Activated naive CD4-positive, alpha-beta T cell treated with Interleukin-2 at 50 U/mL for 16 hours (primary cell): Measurements from ENCODE around the gene SLC38A7.
"Not testable (repeated sequence)": the region's sequence is repeated elsewhere in the genome, so short reads cannot be mapped to it uniquely, and the experiment has no call there.

ENCODE experiments used
- DNase-seq: peaks from one replicate; pipeline ENCODE4 v3.0.0-alpha.2; 2020

SLC38A7 gene

DNA sequence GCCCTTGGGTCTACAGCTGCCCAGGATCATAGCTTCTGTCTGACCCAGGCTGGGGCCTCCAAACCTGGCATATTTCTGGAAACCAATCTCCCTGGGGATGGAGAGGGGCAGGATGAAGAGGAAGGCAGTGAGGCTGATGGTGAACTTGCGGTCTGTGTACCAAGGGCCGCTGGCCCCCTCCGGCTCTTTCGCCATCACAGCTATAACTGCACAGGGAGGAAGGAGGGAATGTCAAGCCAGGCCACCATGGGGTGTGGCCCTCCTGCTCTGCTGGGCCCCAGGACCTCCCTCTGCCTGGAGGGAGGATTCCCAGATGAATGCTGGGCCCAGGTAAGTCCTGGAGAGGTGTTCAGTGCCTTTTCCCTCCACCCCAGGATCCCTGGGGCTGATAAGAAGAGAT lies 6.3 kb downstream of the SLC38A7 start:
- no peak for DNase-seq

DNA sequence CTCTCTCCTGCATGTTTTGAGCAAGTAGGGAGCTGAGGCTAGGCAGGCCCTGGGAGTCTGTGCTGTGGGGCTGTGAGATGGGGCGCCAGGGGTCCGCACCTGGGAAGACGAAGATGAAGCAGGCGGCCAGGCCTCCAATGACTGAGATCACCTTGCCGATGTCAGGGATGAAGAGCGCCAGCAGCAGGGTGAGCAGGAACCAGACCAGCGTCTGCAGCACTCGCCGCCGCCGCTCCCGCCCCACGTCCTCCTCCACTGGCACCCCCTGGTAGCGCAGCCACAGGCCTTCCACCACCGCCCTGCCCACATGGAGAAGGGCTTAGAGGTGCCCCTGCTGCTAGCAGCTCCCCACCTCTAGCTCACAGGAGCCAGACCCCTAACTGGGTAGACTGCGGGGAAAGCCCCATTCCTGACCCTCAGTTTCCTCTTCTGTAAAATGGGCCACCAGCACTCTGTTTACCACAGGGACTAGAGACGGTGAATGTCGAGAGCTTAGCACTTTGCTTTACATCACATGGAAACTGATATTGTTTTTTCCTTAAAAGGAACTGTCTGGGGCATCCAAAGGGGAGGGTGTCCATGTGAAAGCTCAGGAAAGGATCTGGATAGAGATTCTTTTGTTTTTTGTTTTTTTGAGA lies 13.5 kb downstream of the SLC38A7 start:
- no peak for DNase-seq

DNA sequence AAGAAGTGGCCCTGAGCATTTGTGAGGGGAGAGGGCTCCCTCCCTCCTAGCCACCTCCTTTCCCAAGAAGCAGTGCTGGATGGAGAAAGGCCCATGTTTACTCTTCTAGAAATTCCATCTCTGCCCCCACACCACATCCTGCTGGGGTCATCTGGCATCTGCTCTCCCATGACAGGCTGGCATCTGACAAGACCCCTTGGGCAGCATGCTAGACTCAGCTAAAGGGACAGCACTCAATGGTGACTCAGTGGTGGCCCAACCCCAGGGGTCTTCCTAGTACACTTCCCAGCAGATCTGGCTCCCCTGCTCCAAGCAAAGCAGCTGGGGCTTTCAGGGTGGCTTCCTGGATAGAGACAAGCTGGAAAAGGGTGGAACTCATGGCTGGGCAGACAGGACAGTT lies 14.4 kb downstream of the SLC38A7 start:
- DNase-seq, result no peak

DNA sequence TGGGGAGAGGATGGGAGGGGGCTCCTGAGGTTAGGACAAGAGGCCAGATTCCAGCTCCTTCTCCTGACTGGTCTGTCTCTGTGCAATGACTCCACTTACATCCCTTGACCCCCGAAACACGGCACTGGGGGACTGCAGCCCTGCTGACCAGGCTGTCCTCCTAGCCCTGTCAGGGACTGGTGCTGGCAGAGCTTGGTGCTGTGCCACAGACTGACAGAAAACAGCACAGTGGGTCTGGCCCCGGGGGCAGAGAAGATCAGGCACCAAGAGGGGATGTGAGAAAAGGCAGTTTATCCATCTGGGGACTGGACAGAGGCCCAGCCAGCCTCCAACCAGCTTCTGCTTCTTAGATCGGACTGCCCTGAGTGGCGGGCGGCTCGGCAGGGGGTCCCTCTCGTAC lies 19.4 kb downstream of the SLC38A7 start:
- no peak for DNase-seq

GRCh38 chr16:58661199-58661830 lies 23.3 kb downstream of the SLC38A7 start:
- DNase-seq, result no peak

DNA sequence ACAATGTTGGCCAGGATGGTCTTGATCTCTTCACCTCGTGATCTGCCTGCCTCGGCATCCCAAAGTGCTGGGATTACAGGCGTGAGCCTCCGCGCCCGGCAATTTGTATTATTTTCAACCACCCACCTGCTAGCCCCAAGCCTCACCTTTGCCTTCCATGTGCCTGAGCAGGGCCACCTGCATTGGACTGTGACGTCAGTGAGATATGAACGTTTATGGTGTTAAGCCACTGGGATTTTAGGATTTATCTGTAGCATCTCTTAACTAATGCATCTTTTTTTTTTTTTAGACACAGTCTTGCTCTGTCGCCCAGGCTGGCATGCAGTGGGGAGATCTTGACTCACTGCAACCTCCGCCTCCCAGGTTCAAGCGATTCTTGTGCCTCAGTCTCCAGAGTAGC lies 24.7 kb downstream of the SLC38A7 start:
- DNase-seq, result not testable (repeated sequence)

- DNase-seq, result no peak
These were observed 25.8 kb downstream of the SLC38A7 start for GRCh38 chr16:58658796-58659211.

GRCh38 chr16:58656899-58657298 lies 27.7 kb downstream of the SLC38A7 start:
- DNase-seq, result no peak

DNA sequence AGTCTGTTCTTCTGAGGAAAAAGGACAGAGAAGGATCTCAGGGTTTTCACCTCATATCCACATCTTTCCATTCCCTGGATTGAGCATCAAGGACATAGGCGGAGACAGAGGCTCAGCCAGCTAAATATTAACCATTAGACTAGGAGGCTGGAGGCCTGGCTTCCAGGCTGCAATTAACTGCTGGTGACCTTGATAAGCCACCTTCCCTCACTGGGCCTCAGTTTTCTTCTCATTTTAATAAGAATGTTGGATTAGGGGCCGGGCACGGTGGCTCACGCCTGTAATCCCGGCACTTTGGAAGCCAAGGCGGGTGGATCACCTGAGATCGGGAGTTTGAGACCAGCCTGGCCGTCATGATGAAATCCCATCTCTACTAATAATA lies 29.4 kb downstream of the SLC38A7 start:
- DNase-seq, result no peak

- no peak for DNase-seq
These were observed 29.9 kb downstream of the SLC38A7 start for GRCh38 chr16:58654560-58655214.

- DNase-seq, result no peak
These were observed 31.8 kb downstream of the SLC38A7 start for GRCh38 chr16:58652741-58653140.

GRCh38 chr16:58651965-58652348 lies 32.6 kb downstream of the SLC38A7 start:
- DNase-seq, result no peak

DNA sequence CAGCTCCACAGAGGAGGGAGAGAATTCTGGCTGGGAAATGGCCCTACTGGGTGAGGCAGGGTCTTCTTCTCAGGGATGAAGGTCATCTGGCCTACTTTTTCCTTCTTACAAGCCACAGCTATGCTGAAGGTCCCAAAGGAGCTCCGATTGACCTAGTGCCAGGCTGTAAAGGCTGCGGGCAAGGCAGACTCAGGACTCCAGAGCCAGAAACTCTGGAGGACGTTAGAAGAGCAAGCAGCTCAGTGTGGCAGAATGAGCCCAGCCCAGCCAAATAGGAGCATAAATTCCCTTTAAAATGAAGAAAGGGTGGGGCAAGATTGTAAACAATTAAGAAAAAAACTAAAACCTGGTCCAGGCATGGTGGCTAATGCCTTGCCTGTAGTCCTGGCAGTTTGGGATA lies 34.9 kb downstream of the SLC38A7 start:
- DNase-seq, result no peak

GRCh38 chr16:58647107-58647506 lies 37.5 kb downstream of the SLC38A7 start:
- DNase-seq, result no peak

DNA sequence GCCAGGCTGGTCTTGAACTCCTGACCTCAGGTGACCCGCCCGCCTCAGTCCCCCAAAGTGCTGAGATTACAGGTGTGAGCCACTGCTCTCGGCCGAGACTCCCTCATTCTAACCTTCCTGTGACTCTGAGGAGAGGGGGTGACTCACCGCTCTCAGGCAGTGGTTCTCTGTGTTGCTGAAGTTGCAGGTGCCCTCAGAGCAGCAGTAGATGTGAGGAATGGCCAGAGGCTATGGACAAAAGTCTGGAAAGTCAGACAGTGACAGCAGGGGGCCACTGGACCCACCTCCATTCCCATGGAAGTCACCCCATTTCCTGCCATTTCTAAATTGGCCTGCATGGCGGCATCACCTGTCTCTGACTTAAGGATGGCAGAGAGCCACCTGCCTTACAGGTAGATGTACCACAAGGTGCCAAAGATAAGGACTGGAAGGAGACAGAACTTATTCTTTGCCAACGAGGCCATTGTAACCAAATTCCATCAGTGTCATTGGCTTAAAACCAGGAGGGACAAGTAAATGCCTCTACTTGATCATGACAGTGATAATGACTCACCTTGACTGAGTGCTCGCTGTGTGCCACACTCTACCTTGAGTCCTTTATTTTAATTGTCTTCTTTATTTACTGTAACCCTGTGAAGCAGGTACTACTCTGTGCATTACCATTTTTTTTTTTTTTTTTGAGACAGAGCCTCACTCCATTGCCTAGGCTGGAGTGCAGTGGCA lies 39.6 kb downstream of the SLC38A7 start:
- no peak for DNase-seq

DNA sequence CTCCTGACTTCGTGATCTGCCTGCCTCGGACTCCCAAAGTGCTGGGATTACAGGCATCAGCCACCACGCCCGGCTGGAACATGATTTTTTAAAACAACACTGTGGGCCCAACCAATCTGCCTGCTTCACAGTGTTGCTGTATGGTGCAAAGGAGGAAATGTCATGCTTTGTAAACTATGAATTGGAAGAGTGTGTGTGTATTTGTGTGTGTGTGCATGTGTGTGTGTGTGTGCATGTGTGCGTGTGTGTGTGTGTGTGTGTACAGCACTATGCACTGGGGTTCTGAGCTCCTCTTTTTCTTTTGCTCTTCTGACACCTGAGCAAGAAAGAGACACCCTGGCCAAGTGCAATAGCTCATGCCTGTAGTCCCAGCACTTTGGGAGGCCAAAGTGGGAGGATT lies 40.5 kb downstream of the SLC38A7 start:
- no peak for DNase-seq

DNA sequence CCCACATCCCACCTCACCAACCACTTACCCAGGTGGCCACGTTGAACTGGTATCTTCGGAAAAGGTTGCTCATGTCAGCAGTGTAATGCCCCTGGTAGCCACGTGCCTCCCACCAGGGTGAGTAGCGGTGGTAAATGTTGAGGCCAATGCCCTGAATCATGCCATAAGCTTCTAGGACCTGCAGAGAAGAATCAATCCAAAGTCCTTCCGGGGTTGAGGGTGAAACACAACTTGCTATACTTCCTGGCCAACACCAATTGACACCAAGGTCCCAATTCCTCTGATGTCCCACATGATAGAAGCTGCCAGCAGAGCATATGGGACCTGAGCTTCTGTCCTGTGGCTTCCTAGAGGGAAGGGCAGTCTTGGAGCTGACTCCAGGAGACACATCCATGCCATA lies 43.6 kb downstream of the SLC38A7 start:
- DNase-seq, result no peak

DNA sequence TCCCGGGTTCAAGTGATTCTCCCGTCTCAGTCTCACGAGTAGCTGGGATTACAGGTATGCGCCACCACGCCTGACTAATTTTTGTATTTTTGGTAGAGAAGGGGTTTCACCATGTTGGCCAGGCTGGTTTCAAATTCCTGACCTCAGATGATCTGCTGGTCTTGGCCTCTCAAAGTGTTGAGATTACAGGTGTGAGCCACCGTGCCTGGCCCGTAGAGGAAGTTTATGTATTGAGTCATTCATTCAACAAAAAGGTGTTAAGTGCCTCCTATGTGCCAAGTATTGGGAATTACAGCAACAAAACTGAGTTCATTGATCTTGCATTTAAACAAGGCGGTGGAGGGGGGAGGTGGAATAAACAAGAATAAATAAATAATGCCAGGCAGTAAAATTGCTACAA lies 44.7 kb downstream of the SLC38A7 start:
- DNase-seq, result no peak

DNA sequence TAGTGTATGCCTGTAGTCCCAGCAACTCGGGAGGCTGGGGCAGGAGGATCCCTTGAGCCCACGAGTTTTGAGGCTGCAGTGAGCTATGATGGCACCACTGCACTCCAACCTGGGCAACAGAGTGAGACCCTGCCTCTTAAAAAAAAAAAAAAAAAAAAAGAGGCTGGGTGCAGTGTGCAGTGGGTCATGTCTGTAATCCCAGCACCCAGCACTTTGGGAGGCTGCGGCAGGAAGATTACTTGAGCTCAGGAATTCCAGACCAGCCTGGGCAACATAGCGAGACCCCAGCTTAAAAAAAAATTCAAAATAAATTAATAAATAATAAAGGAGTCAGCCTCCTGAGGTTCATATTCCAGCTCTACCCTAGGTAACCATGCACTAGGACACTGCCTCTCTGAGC lies 45.3 kb downstream of the SLC38A7 start:
- DNase-seq, result no peak

GRCh38 chr16:58638148-58639036 lies 46.2 kb downstream of the SLC38A7 start:
- DNase-seq, result no peak

- DNase-seq, result not testable (repeated sequence)
These were observed 47.5 kb downstream of the SLC38A7 start for GRCh38 chr16:58637021-58637420.

DNA sequence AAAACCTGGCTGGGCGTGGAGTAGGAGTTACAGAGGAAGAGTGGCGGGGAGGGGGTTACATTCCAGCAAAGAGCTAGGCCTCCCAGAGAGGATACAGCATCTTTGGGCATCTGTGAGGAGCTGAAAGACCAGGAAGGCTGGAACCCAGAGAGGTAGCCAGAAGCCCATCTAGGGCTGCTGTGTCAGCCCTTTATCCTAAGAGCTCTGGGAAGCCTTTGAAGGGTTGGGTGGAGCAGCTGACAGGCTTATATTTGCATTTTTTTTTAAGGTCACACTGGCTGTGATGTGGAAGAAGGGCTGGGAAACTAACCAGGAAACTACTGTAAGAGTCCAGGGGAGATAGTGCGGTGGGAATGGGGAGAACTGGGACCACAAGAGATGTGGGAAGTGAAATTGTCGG lies 48.1 kb downstream of the SLC38A7 start:
- no peak for DNase-seq

- no peak for DNase-seq
These were observed 49.1 kb downstream of the SLC38A7 start for GRCh38 chr16:58635502-58635901.
